ENCODE data around the gene NRXN3.

The NRXN3 gene

DNA sequence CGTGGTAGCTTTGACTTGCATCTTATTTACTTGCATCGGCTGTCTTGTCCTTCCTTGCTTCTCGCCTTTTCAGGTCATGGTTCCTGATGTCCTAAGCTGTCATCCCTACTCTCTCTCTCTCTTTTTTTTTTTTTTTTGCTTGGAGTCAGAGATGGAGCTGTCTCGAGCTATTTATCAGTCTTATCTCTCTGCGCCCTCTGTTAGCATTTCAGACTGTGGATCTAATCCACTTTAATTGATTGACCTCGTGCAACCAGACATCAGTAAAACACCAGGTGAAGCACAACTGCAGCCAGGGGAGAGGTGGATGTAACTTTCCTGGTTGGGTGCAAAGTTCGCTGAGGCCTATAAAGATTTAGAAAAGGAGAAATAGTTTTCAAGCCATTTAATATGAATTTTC, 1486.3 kb downstream of the NRXN3 start:
- Histone ChIP-seq H3K79me2 (ENCODE audit: insufficient read depth, low read length) (no peaks in the 10 kb centered on the region), H2AFZ (ENCODE audit: low read depth, low read length, severe bottlenecking) (no peak overlapping the region), H3K4me2 (ENCODE audit: low read depth, low read length, poor library complexity, severe bottlenecking) (no peak overlapping the region), H3K27ac (ENCODE audit: low read depth, low read length) (no peak overlapping the region), H3K9ac (ENCODE audit: low read length) (no peak overlapping the region), H3K9me2 (replicated peaks; ENCODE audit: insufficient read depth, low read length) (no peaks in the 10 kb centered on the region; the same call in 1 of the 2 replicates), H3K4me3 (ENCODE audit: insufficient read depth, low read length, poor library complexity, severe bottlenecking) (no peak overlapping the region), H3K27me3 (ENCODE audit: low read length) (no peaks in the 10 kb centered on the region), H3K9me3 (ENCODE audit: insufficient read depth, low read length) (no peaks in the 10 kb centered on the region), H3K36me3 (ENCODE audit: low read length) (no peaks in the 10 kb centered on the region), H4K20me1 (ENCODE audit: low read depth, low read length) (no peaks in the 10 kb centered on the region), H3F3A (ENCODE audit: insufficient read depth) (no peaks in the 10 kb centered on the region)
- TF ChIP-seq EZH2phosphoT487 (conservative IDR thresholded peaks at IDR 0.05; ENCODE audit: low read length): no peak

DNA sequence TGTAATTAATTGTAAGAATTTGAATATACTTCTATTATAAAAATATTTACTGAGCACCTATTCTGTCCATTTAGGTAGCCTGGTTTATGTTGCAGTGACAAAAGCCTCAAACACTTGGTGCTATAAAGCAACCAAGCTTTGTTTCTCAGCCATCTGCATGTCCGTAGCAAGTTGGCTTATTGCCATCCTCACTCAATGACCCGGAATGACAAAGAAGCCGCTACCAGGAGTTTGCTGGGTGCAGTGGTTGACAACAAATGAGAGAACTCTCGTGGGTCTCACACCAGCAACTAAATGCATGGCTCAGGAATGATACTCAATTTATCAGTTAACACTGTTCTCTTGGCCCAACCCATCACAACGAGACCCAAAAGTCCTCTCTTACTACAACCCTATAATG, 1488.0 kb downstream of the NRXN3 start:
- Histone ChIP-seq H3K36me3 (ENCODE audit: low read length) (no peaks in the 10 kb centered on the region), H3K4me3 (ENCODE audit: insufficient read depth, low read length, poor library complexity, severe bottlenecking) (no peak overlapping the region), H4K20me1 (ENCODE audit: low read depth, low read length) (no peaks in the 10 kb centered on the region), H3K9me3 (ENCODE audit: insufficient read depth, low read length) (no peaks in the 10 kb centered on the region), H3K9me2 (replicated peaks; ENCODE audit: insufficient read depth, low read length) (no peaks in the 10 kb centered on the region), H3K27ac (ENCODE audit: low read depth, low read length) (no peak overlapping the region), H3K4me2 (ENCODE audit: low read depth, low read length, poor library complexity, severe bottlenecking) (no peak overlapping the region), H3F3A (ENCODE audit: insufficient read depth) (no peaks in the 10 kb centered on the region), H3K9ac (ENCODE audit: low read length) (no peak overlapping the region), H3K79me2 (ENCODE audit: insufficient read depth, low read length) (no peaks in the 10 kb centered on the region), H2AFZ (ENCODE audit: low read depth, low read length, severe bottlenecking) (no peak overlapping the region), H3K27me3 (ENCODE audit: low read length) (no peaks in the 10 kb centered on the region)
- TF ChIP-seq EZH2phosphoT487 (conservative IDR thresholded peaks at IDR 0.05; ENCODE audit: low read length): no peak
- TF ChIP-seq, protein P1, sequence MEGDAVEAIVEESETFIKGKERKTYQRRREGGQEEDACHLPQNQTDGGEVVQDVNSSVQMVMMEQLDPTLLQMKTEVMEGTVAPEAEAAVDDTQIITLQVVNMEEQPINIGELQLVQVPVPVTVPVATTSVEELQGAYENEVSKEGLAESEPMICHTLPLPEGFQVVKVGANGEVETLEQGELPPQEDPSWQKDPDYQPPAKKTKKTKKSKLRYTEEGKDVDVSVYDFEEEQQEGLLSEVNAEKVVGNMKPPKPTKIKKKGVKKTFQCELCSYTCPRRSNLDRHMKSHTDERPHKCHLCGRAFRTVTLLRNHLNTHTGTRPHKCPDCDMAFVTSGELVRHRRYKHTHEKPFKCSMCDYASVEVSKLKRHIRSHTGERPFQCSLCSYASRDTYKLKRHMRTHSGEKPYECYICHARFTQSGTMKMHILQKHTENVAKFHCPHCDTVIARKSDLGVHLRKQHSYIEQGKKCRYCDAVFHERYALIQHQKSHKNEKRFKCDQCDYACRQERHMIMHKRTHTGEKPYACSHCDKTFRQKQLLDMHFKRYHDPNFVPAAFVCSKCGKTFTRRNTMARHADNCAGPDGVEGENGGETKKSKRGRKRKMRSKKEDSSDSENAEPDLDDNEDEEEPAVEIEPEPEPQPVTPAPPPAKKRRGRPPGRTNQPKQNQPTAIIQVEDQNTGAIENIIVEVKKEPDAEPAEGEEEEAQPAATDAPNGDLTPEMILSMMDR (IDR thresholded peaks at IDR 0.05; ENCODE audit: insufficient read depth, low read length, poor library complexity, severe bottlenecking): no peak

DNA sequence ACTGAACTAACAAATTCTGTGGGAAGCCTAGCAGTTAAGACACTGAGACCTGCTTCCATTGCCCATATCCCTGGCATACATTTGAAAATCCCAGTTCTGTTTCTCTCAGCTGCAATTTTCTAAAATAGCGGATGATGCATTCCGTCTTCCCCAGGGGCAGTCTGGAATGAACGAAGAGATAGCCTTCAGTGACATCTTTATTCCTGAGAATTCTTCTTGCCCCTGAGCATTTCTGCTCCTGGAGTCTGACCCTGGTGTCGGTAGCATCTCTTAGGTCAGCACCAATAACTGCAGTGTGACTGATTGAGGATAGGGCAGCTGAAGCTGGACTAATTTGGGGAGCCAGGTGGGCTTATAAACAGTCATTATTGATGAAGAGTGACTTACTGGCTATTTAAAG, 1488.6 kb downstream of the NRXN3 start:
- Histone ChIP-seq H3K79me2 (ENCODE audit: insufficient read depth, low read length) (no peaks in the 10 kb centered on the region), H3K4me3 (ENCODE audit: insufficient read depth, low read length, poor library complexity, severe bottlenecking) (no peak overlapping the region), H3K36me3 (ENCODE audit: low read length) (no peaks in the 10 kb centered on the region), H3K27ac (ENCODE audit: low read depth, low read length) (no peak overlapping the region), H3F3A (ENCODE audit: insufficient read depth) (no peaks in the 10 kb centered on the region), H2AFZ (ENCODE audit: low read depth, low read length, severe bottlenecking) (no peak overlapping the region), H3K4me2 (ENCODE audit: low read depth, low read length, poor library complexity, severe bottlenecking) (no peak overlapping the region), H3K9me2 (replicated peaks; ENCODE audit: insufficient read depth, low read length) (no peaks in the 10 kb centered on the region), H4K20me1 (ENCODE audit: low read depth, low read length) (no peaks in the 10 kb centered on the region), H3K27me3 (ENCODE audit: low read length) (no peaks in the 10 kb centered on the region), H3K9me3 (ENCODE audit: insufficient read depth, low read length) (no peaks in the 10 kb centered on the region), H3K9ac (ENCODE audit: low read length) (no peak overlapping the region)
- no peak for TF ChIP-seq EZH2phosphoT487 (conservative IDR thresholded peaks at IDR 0.05; ENCODE audit: low read length)
- TF ChIP-seq, protein P1 (IDR thresholded peaks at IDR 0.05; ENCODE audit: insufficient read depth, low read length, poor library complexity, severe bottlenecking): no peak

DNA sequence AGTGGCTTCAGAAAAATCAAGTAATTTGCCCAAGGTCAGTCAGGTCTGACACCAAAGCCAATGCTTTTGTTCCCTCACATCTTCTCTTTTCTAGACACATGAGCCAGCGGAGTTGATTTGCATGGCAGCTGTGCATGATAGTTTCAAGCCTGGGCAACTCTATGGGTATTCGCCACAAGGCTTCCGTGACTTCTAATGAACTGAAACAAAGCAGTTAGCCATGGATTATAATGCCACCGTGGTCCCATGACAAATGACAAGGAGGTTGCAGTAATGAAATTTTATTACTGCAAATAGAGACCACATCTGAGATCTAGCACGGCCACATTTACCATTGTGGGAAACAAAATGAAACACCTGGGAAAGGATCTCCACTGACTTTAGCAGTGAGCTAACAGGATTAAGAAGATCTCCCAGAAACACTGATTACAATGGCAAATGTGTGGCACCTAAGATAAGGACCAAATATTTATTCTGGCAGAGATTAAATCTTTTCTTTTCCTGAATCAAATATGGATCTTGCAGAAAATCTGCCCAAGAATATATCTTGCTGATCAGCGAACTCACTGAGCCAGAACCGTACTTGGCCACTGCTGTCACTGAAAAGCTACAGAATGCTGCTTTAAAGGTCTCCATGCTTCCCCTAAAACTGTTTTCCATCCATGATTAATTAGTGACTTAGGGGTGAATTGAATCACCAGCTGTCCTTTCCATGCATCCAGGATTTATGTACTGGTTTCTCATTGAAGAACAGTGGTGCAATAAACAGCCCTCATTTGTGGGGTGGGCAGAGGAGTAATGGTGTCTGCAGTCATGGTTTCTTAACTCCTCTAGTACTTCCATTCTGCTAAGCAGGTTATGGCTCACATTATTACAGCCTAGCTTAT, 1490.1 kb downstream of the NRXN3 start:
- Histone ChIP-seq H2AFZ (ENCODE audit: low read depth, low read length, severe bottlenecking) (no peak overlapping the region), H3K36me3 (ENCODE audit: low read length) (no peaks in the 10 kb centered on the region), H3F3A (ENCODE audit: insufficient read depth) (no peaks in the 10 kb centered on the region), H4K20me1 (ENCODE audit: low read depth, low read length) (no peaks in the 10 kb centered on the region), H3K27me3 (ENCODE audit: low read length) (no peaks in the 10 kb centered on the region), H3K9ac (ENCODE audit: low read length) (no peak overlapping the region), H3K9me2 (replicated peaks; ENCODE audit: insufficient read depth, low read length) (no peaks in the 10 kb centered on the region), H3K27ac (ENCODE audit: low read depth, low read length) (no peak overlapping the region), H3K4me3 (ENCODE audit: insufficient read depth, low read length, poor library complexity, severe bottlenecking) (no peak overlapping the region), H3K79me2 (ENCODE audit: insufficient read depth, low read length) (no peaks in the 10 kb centered on the region), H3K9me3 (ENCODE audit: insufficient read depth, low read length) (no peaks in the 10 kb centered on the region), H3K4me2 (ENCODE audit: low read depth, low read length, poor library complexity, severe bottlenecking) (no peak overlapping the region)
- no peak for TF ChIP-seq EZH2phosphoT487 (conservative IDR thresholded peaks at IDR 0.05; ENCODE audit: low read length)
